ENCODE data around the gene GRM1.

The GRM1 gene

GRCh38 chr6:146017672-146018071 is 11.2 kb upstream of the GRM1 start:
- no peak overlapping the region for H3K9ac ChIP-seq (ENCODE audit: low read depth, low read length, poor library complexity, severe bottlenecking)
- H4K20me1 ChIP-seq (ENCODE audit: insufficient read depth, low read length, poor library complexity, severe bottlenecking), result no peaks in the 10 kb centered on the region
- TF ChIP-seq CTCF (conservative IDR thresholded peaks at IDR 0.05; ENCODE audit: low read length) (no peak), EZH2phosphoT487 (IDR thresholded peaks at IDR 0.05; ENCODE audit: borderline replicate concordance) (no peak)
- H3K4me3 ChIP-seq (ENCODE audit: low read length, poor library complexity, severe bottlenecking), result no peak overlapping the region
- no peak overlapping the region for H2AFZ ChIP-seq (ENCODE audit: low read length)
- no peaks in the 10 kb centered on the region for H3K9me2 ChIP-seq (replicated peaks; ENCODE audit: low read depth, low read length)
- H3K27me3 ChIP-seq (ENCODE audit: insufficient read depth, low read length, poor library complexity, severe bottlenecking), result no peaks in the 10 kb centered on the region
- H3K79me2 ChIP-seq (ENCODE audit: insufficient read depth, low read length), result no peaks in the 10 kb centered on the region
- no peaks in the 10 kb centered on the region for H3K36me3 ChIP-seq (ENCODE audit: insufficient read depth, low read length)
- no peak overlapping the region for H3K4me2 ChIP-seq (ENCODE audit: low read depth, low read length, poor library complexity, severe bottlenecking)
- H3K9me3 ChIP-seq (ENCODE audit: insufficient read depth, low read depth, low read length), result no peaks in the 10 kb centered on the region
- no peaks in the 10 kb centered on the region for H3F3A ChIP-seq (ENCODE audit: low read depth)
- no peaks in the 10 kb centered on the region for H3K4me1 ChIP-seq (ENCODE audit: insufficient read depth, low read length, poor library complexity, severe bottlenecking)

GRCh38 chr6:146026873-146027272 is 2.0 kb upstream of the GRM1 start:
- Histone ChIP-seq H4K20me1 (ENCODE audit: insufficient read depth, low read length, poor library complexity, severe bottlenecking) (no peaks in the 10 kb centered on the region), H3K36me3 (ENCODE audit: insufficient read depth, low read length) (no peaks in the 10 kb centered on the region), H2AFZ (ENCODE audit: low read length) (no peak overlapping the region), H3K4me3 (ENCODE audit: low read length, poor library complexity, severe bottlenecking) (no peak overlapping the region), H3K9me2 (replicated peaks; ENCODE audit: low read depth, low read length) (no peaks in the 10 kb centered on the region), H3K9ac (ENCODE audit: low read depth, low read length, poor library complexity, severe bottlenecking) (no peak overlapping the region), H3F3A (ENCODE audit: low read depth) (no peaks in the 10 kb centered on the region), H3K27me3 (ENCODE audit: insufficient read depth, low read length, poor library complexity, severe bottlenecking) (no peaks in the 10 kb centered on the region), H3K9me3 (ENCODE audit: insufficient read depth, low read depth, low read length) (no peaks in the 10 kb centered on the region), H3K4me1 (ENCODE audit: insufficient read depth, low read length, poor library complexity, severe bottlenecking) (no peaks in the 10 kb centered on the region), H3K4me2 (ENCODE audit: low read depth, low read length, poor library complexity, severe bottlenecking) (no peak overlapping the region), H3K79me2 (ENCODE audit: insufficient read depth, low read length) (no peaks in the 10 kb centered on the region)
- no peak for TF ChIP-seq EZH2phosphoT487 (IDR thresholded peaks at IDR 0.05; ENCODE audit: borderline replicate concordance)

- no peaks in the 10 kb centered on the region for H3K79me2 ChIP-seq (ENCODE audit: insufficient read depth, low read length)
- no peak overlapping the region for H3K9ac ChIP-seq (ENCODE audit: low read depth, low read length, poor library complexity, severe bottlenecking)
- no peaks in the 10 kb centered on the region for H3K4me1 ChIP-seq (ENCODE audit: insufficient read depth, low read length, poor library complexity, severe bottlenecking)
- H3K27me3 ChIP-seq (ENCODE audit: insufficient read depth, low read length, poor library complexity, severe bottlenecking), result no peaks in the 10 kb centered on the region
- no peaks in the 10 kb centered on the region for H3F3A ChIP-seq (ENCODE audit: low read depth)
- H3K9me3 ChIP-seq (ENCODE audit: insufficient read depth, low read depth, low read length), result no peaks in the 10 kb centered on the region
- no peak overlapping the region for H2AFZ ChIP-seq (ENCODE audit: low read length)
- no peaks in the 10 kb centered on the region for H4K20me1 ChIP-seq (ENCODE audit: insufficient read depth, low read length, poor library complexity, severe bottlenecking)
- no peak overlapping the region for H3K4me3 ChIP-seq (ENCODE audit: low read length, poor library complexity, severe bottlenecking)
- no peaks in the 10 kb centered on the region for H3K36me3 ChIP-seq (ENCODE audit: insufficient read depth, low read length)
- TF ChIP-seq CTCF (conservative IDR thresholded peaks at IDR 0.05; ENCODE audit: low read length) (no peak), EZH2phosphoT487 (IDR thresholded peaks at IDR 0.05; ENCODE audit: borderline replicate concordance) (no peak)
- H3K9me2 ChIP-seq (replicated peaks; ENCODE audit: low read depth, low read length), result no peaks in the 10 kb centered on the region
- H3K4me2 ChIP-seq (ENCODE audit: low read depth, low read length, poor library complexity, severe bottlenecking), result no peak overlapping the region
These were observed 1.1 kb upstream of the GRM1 start for GRCh38 chr6:146027586-146028251.

GRCh38 chr6:146028252-146028795 is 538 bp upstream of the GRM1 start:
- no peak for TF ChIP-seq EZH2phosphoT487 (IDR thresholded peaks at IDR 0.05; ENCODE audit: borderline replicate concordance)
- TF ChIP-seq CTCF (conservative IDR thresholded peaks at IDR 0.05; ENCODE audit: low read length), result no peak
- Histone ChIP-seq H3K4me1 (ENCODE audit: insufficient read depth, low read length, poor library complexity, severe bottlenecking) (no peaks in the 10 kb centered on the region), H3K4me2 (ENCODE audit: low read depth, low read length, poor library complexity, severe bottlenecking) (no peak overlapping the region), H3K79me2 (ENCODE audit: insufficient read depth, low read length) (no peaks in the 10 kb centered on the region), H3K9me2 (replicated peaks; ENCODE audit: low read depth, low read length) (no peaks in the 10 kb centered on the region), H3K9me3 (ENCODE audit: insufficient read depth, low read depth, low read length) (no peaks in the 10 kb centered on the region), H4K20me1 (ENCODE audit: insufficient read depth, low read length, poor library complexity, severe bottlenecking) (no peaks in the 10 kb centered on the region), H3K9ac (ENCODE audit: low read depth, low read length, poor library complexity, severe bottlenecking) (no peak overlapping the region), H3K4me3 (ENCODE audit: low read length, poor library complexity, severe bottlenecking) (no peak overlapping the region), H3K36me3 (ENCODE audit: insufficient read depth, low read length) (no peaks in the 10 kb centered on the region), H2AFZ (ENCODE audit: low read length) (no peak overlapping the region), H3K27me3 (ENCODE audit: insufficient read depth, low read length, poor library complexity, severe bottlenecking) (no peaks in the 10 kb centered on the region), H3F3A (ENCODE audit: low read depth) (no peaks in the 10 kb centered on the region)

Measured in Loucy (cell line).